Chondrocyte (in vitro differentiated cells): ENCODE data around the gene POLR2E. TPM values are rescaled to one million over a fixed set of nuclear protein-coding genes. Genes with fewer than 3 reads are reported as not detected.

Experiments used
- DNase-seq: peaks from one replicate; pipeline ENCODE4 v3.0.0; 2021; ENCODE audit warnings: mixed read lengths, low spot score
- H3K27ac Mint-ChIP-seq: one replicate; pipeline ENCODE4 v1.8.0; 2021; ENCODE audit warnings: mild to moderate bottlenecking, moderate library complexity, mixed read lengths; ENCODE audit not compliant: unreplicated experiment
- H3K27me3 Mint-ChIP-seq: 2 replicates; pipeline ENCODE4 v1.8.0; 2021; ENCODE audit warnings: low read depth, mixed read lengths
- H3K36me3 Mint-ChIP-seq: 2 replicates; pipeline ENCODE4 v1.8.0; 2021; ENCODE audit warnings: low read depth, mixed read lengths
- H3K4me1 Mint-ChIP-seq: 2 replicates; pipeline ENCODE4 v1.8.0; 2021; ENCODE audit warnings: low read depth, mild to moderate bottlenecking, mixed read lengths
- H3K4me3 Mint-ChIP-seq: one replicate; pipeline ENCODE4 v1.8.0; 2021; ENCODE audit warnings: mild to moderate bottlenecking, moderate library complexity, mixed read lengths; ENCODE audit not compliant: unreplicated experiment
- H3K9me3 Mint-ChIP-seq: 2 replicates; pipeline ENCODE4 v1.8.0; 2021; ENCODE audit warnings: low read depth, mixed read lengths
- total RNA-seq: library from RNA; stranded (reverse); gene quantifications from 3 replicates; pipeline ENCODE4 v1.2.1, GENCODE V29; 2021
- TF ChIP-seq, protein P1 (sequence below): fragments of 200-600 bp; sonication (generic); IDR thresholded peaks from 2 replicates; pipeline ENCODE4 v1.5.0; 2021; ENCODE audit warnings: antibody characterized with exemption, mild to moderate bottlenecking, moderate library complexity

POLR2E gene
- total RNA-seq, 1 donor from 2014 or later: 119 TPM

GRCh38 chr19:1085676-1086442, 9.3 kb downstream of the POLR2E start:
- peaks cover 5% of the 10 kb centered on the region for H3K4me1 Mint-ChIP-seq
- no peaks in the 10 kb centered on the region for H3K27me3 Mint-ChIP-seq
- TF ChIP-seq, protein P1, sequence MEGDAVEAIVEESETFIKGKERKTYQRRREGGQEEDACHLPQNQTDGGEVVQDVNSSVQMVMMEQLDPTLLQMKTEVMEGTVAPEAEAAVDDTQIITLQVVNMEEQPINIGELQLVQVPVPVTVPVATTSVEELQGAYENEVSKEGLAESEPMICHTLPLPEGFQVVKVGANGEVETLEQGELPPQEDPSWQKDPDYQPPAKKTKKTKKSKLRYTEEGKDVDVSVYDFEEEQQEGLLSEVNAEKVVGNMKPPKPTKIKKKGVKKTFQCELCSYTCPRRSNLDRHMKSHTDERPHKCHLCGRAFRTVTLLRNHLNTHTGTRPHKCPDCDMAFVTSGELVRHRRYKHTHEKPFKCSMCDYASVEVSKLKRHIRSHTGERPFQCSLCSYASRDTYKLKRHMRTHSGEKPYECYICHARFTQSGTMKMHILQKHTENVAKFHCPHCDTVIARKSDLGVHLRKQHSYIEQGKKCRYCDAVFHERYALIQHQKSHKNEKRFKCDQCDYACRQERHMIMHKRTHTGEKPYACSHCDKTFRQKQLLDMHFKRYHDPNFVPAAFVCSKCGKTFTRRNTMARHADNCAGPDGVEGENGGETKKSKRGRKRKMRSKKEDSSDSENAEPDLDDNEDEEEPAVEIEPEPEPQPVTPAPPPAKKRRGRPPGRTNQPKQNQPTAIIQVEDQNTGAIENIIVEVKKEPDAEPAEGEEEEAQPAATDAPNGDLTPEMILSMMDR: no peak
- no peak overlapping the region for H3K4me3 Mint-ChIP-seq
- peaks cover 6% of the 10 kb centered on the region for H3K36me3 Mint-ChIP-seq
- H3K27ac Mint-ChIP-seq: no peak overlapping the region
- H3K9me3 Mint-ChIP-seq: no peaks in the 10 kb centered on the region
- DNase-seq: no peak

GRCh38 chr19:1085053-1085658, 10.0 kb downstream of the POLR2E start:
- Mint-ChIP-seq H3K9me3 (no peaks in the 10 kb centered on the region), H3K36me3 (peaks cover 5% of the 10 kb centered on the region), H3K27me3 (no peaks in the 10 kb centered on the region), H3K4me1 (peaks cover 5% of the 10 kb centered on the region), H3K27ac (no peak overlapping the region), H3K4me3 (no peak overlapping the region)
- TF ChIP-seq, protein P1: no peak
- no peak for DNase-seq

DNA sequence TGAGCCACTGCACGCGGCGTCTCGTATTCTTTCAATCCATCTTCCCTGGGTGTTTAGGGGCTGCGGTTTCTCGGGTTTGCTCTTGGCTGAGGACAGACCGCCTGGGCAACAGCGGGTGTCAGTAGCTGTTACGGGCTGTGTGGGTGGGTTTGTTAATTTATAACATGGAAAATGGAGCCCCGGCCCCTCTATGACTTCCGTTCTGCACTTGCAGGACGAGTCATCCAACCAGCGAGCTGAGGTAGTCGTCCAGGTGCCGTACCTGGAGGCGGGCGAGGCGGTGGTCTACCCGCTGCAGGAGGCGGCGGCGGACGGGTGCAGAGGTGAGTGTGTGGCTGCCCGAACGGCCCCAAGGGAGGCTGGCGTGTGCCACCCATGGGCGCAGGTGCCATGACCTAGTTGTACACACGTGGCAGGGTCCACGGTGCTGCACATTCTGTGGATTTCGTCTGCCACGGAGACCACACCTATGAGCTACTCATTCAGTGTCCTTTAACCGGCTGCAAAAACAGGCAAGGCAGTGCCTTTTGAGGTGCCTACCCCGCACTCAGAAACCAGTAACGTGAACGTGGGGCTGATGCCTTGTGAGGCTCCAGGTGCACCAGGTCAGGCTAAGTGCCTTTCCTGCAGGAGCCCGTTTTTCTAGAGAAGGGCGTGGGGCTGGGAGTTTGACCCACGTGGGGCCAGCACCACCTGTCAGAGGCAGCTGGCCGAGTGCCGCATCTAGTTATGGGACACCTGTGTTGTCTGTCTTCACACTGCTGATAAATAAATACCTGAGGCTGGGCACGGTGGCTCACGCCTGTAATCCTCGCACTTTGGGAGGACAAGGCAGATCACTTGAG, 10.9 kb downstream of the POLR2E start:
- Mint-ChIP-seq H3K9me3 (no peaks in the 10 kb centered on the region), H3K27ac (no peak overlapping the region), H3K4me1 (peaks cover 5% of the 10 kb centered on the region), H3K36me3 (peaks cover 5% of the 10 kb centered on the region), H3K4me3 (no peak overlapping the region), H3K27me3 (no peaks in the 10 kb centered on the region)
- no peak for DNase-seq
- TF ChIP-seq, protein P1: no peak

- DNase-seq: no peak
- Mint-ChIP-seq H3K4me1 (peaks cover 5% of the 10 kb centered on the region), H3K36me3 (peaks cover 5% of the 10 kb centered on the region), H3K27me3 (no peaks in the 10 kb centered on the region), H3K4me3 (no peak overlapping the region), H3K27ac (no peak overlapping the region), H3K9me3 (no peaks in the 10 kb centered on the region)
- TF ChIP-seq, protein P1: no peak
These were observed 12.0 kb downstream of the POLR2E start for GRCh38 chr19:1082928-1083816.
